H1 (cell line): ENCODE data around the gene CAPN15. TPM values are rescaled to one million over a fixed set of nuclear protein-coding genes. Genes with fewer than 3 reads are reported as not detected.

Experiments used
- CTCF ChIA-PET: fragments of 300-600 bp; sonication (Branson Sonifier 250); formaldehyde crosslinking; loops from one replicate; lab custom pipeline; 2021; ENCODE audit not compliant: partially characterized antibody; lab: Charles Lee
- POLR2A ChIA-PET: fragments of 300-600 bp; sonication (Branson Sonifier 250); formaldehyde crosslinking; loops from one replicate; lab custom pipeline; 2021; ENCODE audit warnings: inconsistent platforms; ENCODE audit not compliant: partially characterized antibody; lab: Charles Lee
- DNase-seq, 2 experiments: peaks; one replicate each; pipeline versions ENCODE4 v3.0.0 to v3.0.0-alpha.2; 2010 to 2022; ENCODE audit warnings: low spot score in 2 of 2, low read depth in 1 of 2, mixed read lengths in 1 of 2
- FAIRE-seq: peaks from 2 replicates; lab custom pipeline; 2011; peaks lifted over from hg19 to GRCh38; lab: Jason Lieb, UNC
- H2AFZ ChIP-seq: 2 replicates; pipeline ENCODE4 v1.8.1; 2012; ENCODE audit warnings: low read length, inconsistent platforms
- H2AK5ac ChIP-seq: 2 replicates; pipeline ENCODE4 v1.6.1; 2013; ENCODE audit warnings: low read depth, low read length
- H2BK120ac ChIP-seq: replicated peaks from 2 replicates; pipeline ENCODE3; 2013; ENCODE audit warnings: low read depth, low read length, inconsistent platforms
- H2BK12ac ChIP-seq: 2 replicates; pipeline ENCODE4 v1.6.1; 2013; ENCODE audit warnings: low read depth, low read length
- H2BK15ac ChIP-seq: 2 replicates; pipeline ENCODE4 v1.6.1; 2013; ENCODE audit warnings: low read length
- H2BK20ac ChIP-seq: 2 replicates; pipeline ENCODE4 v1.6.1; 2013; ENCODE audit warnings: low read length
- H2BK5ac ChIP-seq: 2 replicates; pipeline ENCODE4 v1.6.1; 2013; ENCODE audit warnings: low read depth, low read length
- H3K14ac ChIP-seq: 2 replicates; pipeline ENCODE4 v1.6.1; 2013; ENCODE audit warnings: inconsistent platforms; ENCODE audit not compliant: insufficient read length
- H3K18ac ChIP-seq: 2 replicates; pipeline ENCODE4 v1.6.1; 2013; ENCODE audit warnings: low read length; ENCODE audit errors: extremely low read depth
- H3K23ac ChIP-seq: 2 replicates; pipeline ENCODE4 v1.6.1; 2013; ENCODE audit warnings: inconsistent platforms; ENCODE audit not compliant: insufficient read length
- H3K23me2 ChIP-seq: 2 replicates; pipeline ENCODE4 v1.6.1; 2013; ENCODE audit warnings: low read depth, low read length
- H3K27ac ChIP-seq: 2 replicates; pipeline ENCODE4 v1.6.1; 2011; ENCODE audit warnings: low read depth, low read length, inconsistent platforms
- H3K27me3 ChIP-seq, 4 experiments: replicated peaks in 1 of 4; 1 replicate in 1 of 4; 2 replicates in 3 of 4; pipeline versions ENCODE4 v1.6.1 to v1.8.1; 2011 to 2013; ENCODE audit warnings: low read length in 3 of 4, mild to moderate bottlenecking in 3 of 4, inconsistent platforms in 2 of 4, mixed read lengths in 2 of 4, moderate library complexity in 1 of 4; ENCODE audit not compliant: control insufficient read depth in 3 of 4, insufficient read depth in 3 of 4; ENCODE audit errors: extremely low read depth in 1 of 4
- H3K36me3 ChIP-seq, 4 experiments: 2 replicates each; pipeline versions ENCODE4 v1.6.1 to v1.8.1; 2011 to 2013; ENCODE audit warnings: mild to moderate bottlenecking in 4 of 4, low read length in 3 of 4, moderate library complexity in 2 of 4, control low read depth in 1 of 4, inconsistent platforms in 1 of 4; ENCODE audit not compliant: insufficient read depth in 4 of 4, control insufficient read depth in 2 of 4
- H3K4ac ChIP-seq: replicated peaks from 2 replicates; pipeline ENCODE3; 2013; ENCODE audit warnings: low read length, low read depth, mixed read lengths, inconsistent platforms; ENCODE audit not compliant: insufficient read length
- H3K4me1 ChIP-seq, 4 experiments: replicated peaks in 1 of 4; 1 replicate in 1 of 4; 2 replicates in 3 of 4; pipeline versions ENCODE4 v1.6.1 to v1.8.1; 2011 to 2013; ENCODE audit warnings: low read length in 3 of 4, inconsistent platforms in 2 of 4, mixed read lengths in 1 of 4; ENCODE audit not compliant: insufficient read depth in 4 of 4, control insufficient read depth in 3 of 4
- H3K4me2 ChIP-seq, 2 experiments: 2 replicates each; pipeline versions ENCODE4 v1.6.1 to v1.8.1; 2011 to 2013; ENCODE audit warnings: low read depth in 2 of 2, low read length in 2 of 2, control low read depth in 1 of 2, inconsistent platforms in 1 of 2, mild to moderate bottlenecking in 1 of 2; ENCODE audit not compliant: insufficient read depth in 1 of 2
- H3K4me3 ChIP-seq, 4 experiments: fragments of 200-600, 300-600 bp in 1 of 4; sonication (generic), shearing (Covaris generic), sonication (Bioruptor Twin) in 1 of 4; 2 replicates each; pipeline versions ENCODE4 v1.5.1 to v1.8.1; 2011 to 2016; ENCODE audit warnings: low read length in 4 of 4, low read depth in 3 of 4, control low read depth in 2 of 4, inconsistent platforms in 2 of 4, mild to moderate bottlenecking in 2 of 4, mixed read lengths in 1 of 4, moderate library complexity in 1 of 4; ENCODE audit not compliant: insufficient read depth in 2 of 4; ENCODE audit errors: extremely low read depth in 1 of 4
- H3K56ac ChIP-seq: replicated peaks from 2 replicates; pipeline ENCODE3; 2013; ENCODE audit warnings: low read depth, mild to moderate bottlenecking, mixed read lengths, low read length, inconsistent platforms; ENCODE audit not compliant: insufficient read length
- H3K79me1 ChIP-seq: 2 replicates; pipeline ENCODE4 v1.6.1; 2013; ENCODE audit warnings: low read depth, low read length, control low read depth
- H3K79me2 ChIP-seq, 2 experiments: 2 replicates each; pipeline versions ENCODE4 v1.6.1 to v1.8.1; 2012 to 2013; ENCODE audit warnings: low read length in 2 of 2, mild to moderate bottlenecking in 2 of 2, inconsistent platforms in 1 of 2; ENCODE audit not compliant: insufficient read depth in 2 of 2, control insufficient read depth in 1 of 2
- H3K9ac ChIP-seq, 4 experiments: replicated peaks in 1 of 4; 1 replicate in 1 of 4; 2 replicates in 3 of 4; pipeline versions ENCODE4 v1.6.1 to v1.8.1; 2011 to 2013; ENCODE audit warnings: low read depth in 3 of 4, low read length in 3 of 4, control low read depth in 2 of 4, mild to moderate bottlenecking in 2 of 4, moderate library complexity in 2 of 4, inconsistent platforms in 1 of 4; ENCODE audit errors: extremely low read depth in 1 of 4
- H3K9me3 ChIP-seq, 2 experiments: 2 replicates each; pipeline versions ENCODE4 v1.6.1 to v1.8.1; 2012 to 2013; ENCODE audit warnings: mild to moderate bottlenecking in 2 of 2, moderate library complexity in 2 of 2, control low read depth in 1 of 2, inconsistent platforms in 1 of 2, low read depth in 1 of 2, low read length in 1 of 2, mixed read lengths in 1 of 2; ENCODE audit not compliant: insufficient read depth in 2 of 2
- H4K20me1 ChIP-seq, 2 experiments: replicated peaks in 1 of 2; 2 replicates each; pipeline versions ENCODE3 to v1.8.1; 2011 to 2013; ENCODE audit warnings: inconsistent platforms in 2 of 2, low read length in 2 of 2, mild to moderate bottlenecking in 1 of 2; ENCODE audit not compliant: insufficient read depth in 2 of 2, control insufficient read depth in 1 of 2
- H4K5ac ChIP-seq: 2 replicates; pipeline ENCODE4 v1.6.1; 2013; ENCODE audit warnings: low read length, low read depth, mixed read lengths, inconsistent platforms; ENCODE audit not compliant: insufficient read length
- H4K8ac ChIP-seq: 2 replicates; pipeline ENCODE4 v1.8.0; 2013; ENCODE audit warnings: mild to moderate bottlenecking, moderate library complexity, low read length, inconsistent platforms; ENCODE audit not compliant: insufficient read depth; ENCODE audit errors: extremely low read depth
- H4K91ac ChIP-seq: replicated peaks from 2 replicates; pipeline ENCODE3; 2013; ENCODE audit warnings: low read length, mixed read lengths, inconsistent platforms; ENCODE audit not compliant: insufficient read length
- CEBPB ChIP-seq: IDR thresholded peaks from 2 replicates; pipeline ENCODE4 v1.6.1; 2012; ENCODE audit warnings: low read depth, low read length
- EGR1 ChIP-seq: IDR thresholded peaks from 2 replicates; pipeline ENCODE4 v1.6.1; 2011; ENCODE audit warnings: low read depth, low read length, borderline replicate concordance
- GTF2F1 ChIP-seq: IDR thresholded peaks from 2 replicates; pipeline ENCODE4 v1.6.1; 2012; ENCODE audit warnings: low read depth, low read length, improper control_type of control experiment, borderline replicate concordance
- KDM1A ChIP-seq: fragments of 200-600, 300-600 bp; sonication (generic); IDR thresholded peaks from 2 replicates; pipeline ENCODE4 v1.7.1; 2016; ENCODE audit warnings: mild to moderate bottlenecking, low read length, borderline replicate concordance
- NANOG ChIP-seq: IDR thresholded peaks from 2 replicates; pipeline ENCODE4 v1.6.1; 2011; ENCODE audit warnings: low read length, low read depth, mild to moderate bottlenecking, inconsistent platforms; ENCODE audit not compliant: insufficient read depth, poor library complexity, severe bottlenecking
- RFX5 ChIP-seq: IDR thresholded peaks from 2 replicates; pipeline ENCODE4 v1.6.1; 2011; ENCODE audit warnings: low read depth, low read length, improper control_type of control experiment, borderline replicate concordance
- SAP30 ChIP-seq: fragments of 300-600 bp; sonication (generic); IDR thresholded peaks from 2 replicates; pipeline ENCODE4 v1.7.1; 2012; ENCODE audit warnings: low read length, moderate library complexity, mild to moderate bottlenecking, inconsistent platforms; ENCODE audit not compliant: insufficient read depth, insufficient replicate concordance
- SIN3A ChIP-seq, 2 experiments: IDR thresholded peaks in 1 of 2; conservative IDR thresholded peaks in 1 of 2; 2 replicates each; pipeline ENCODE4 v1.6.1; 2011 to 2012; ENCODE audit warnings: low read length in 2 of 2, improper control_type of control experiment in 1 of 2, low read depth in 1 of 2, mild to moderate bottlenecking in 1 of 2
- TAF7 ChIP-seq: optimal IDR thresholded peaks from 2 replicates; pipeline ENCODE3; 2011; ENCODE audit warnings: low read depth, mild to moderate bottlenecking, inconsistent platforms, low read length, moderate library complexity, borderline replicate concordance
- WGBS, 2 experiments: shearing (Covaris generic) in 1 of 2; methylation state at CpG; one replicate each; pipeline versions ENCODE4 v1.1.6 to v1.1.7; 2013 to 2015; ENCODE audit warnings: low lambda C conversion rate in 2 of 2, mixed read lengths in 2 of 2, inconsistent platforms in 1 of 2, low coverage in 1 of 2, missing lambda C conversion rate in 1 of 2; ENCODE audit not compliant: insufficient replicate concordance in 2 of 2, insufficient coverage in 1 of 2, insufficient read length in 1 of 2; ENCODE audit errors: extremely low coverage in 1 of 2, missing lambda C conversion rate in 1 of 2; 5-methylcytosine and 5-hydroxymethylcytosine counted together
- polyA plus RNA-seq, 7 experiments: library from polyadenylated mRNA; depleted of rRNA in 3 of 7; stranded (reverse) in 5 of 7; unstranded in 2 of 7; fragments of >200 nt in 5 of 7; fragments of 200-250 nt in 2 of 7; gene quantifications; 1 replicate in 5 of 7; 2 replicates in 1 of 7; 4 replicates in 1 of 7; pipeline versions ENCODE4 v1.2.1 to v1.2.3, GENCODE V29; 2011 to 2013; ENCODE audit warnings: missing spikeins in 2 of 7, mixed read lengths in 2 of 7
- total RNA-seq: library from RNA; stranded (reverse); fragmentation: NEBNext Ultra II Directional; extraction: Animal tissue kit (Norgen Biotek cat#: 25700); gene quantifications from 2 replicates; pipeline ENCODE4 v1.2.1, GENCODE V29; 2021
- TF ChIP-seq, protein P1 (sequence below): IDR thresholded peaks from 2 replicates; pipeline ENCODE4 v1.6.1; 2012; ENCODE audit warnings: inconsistent platforms
- TF ChIP-seq, protein P2 (sequence below): IDR thresholded peaks from 2 replicates; pipeline ENCODE4 v1.6.1; 2011; ENCODE audit warnings: low read depth, mild to moderate bottlenecking, low read length; ENCODE audit not compliant: insufficient read depth

Gene CAPN15
- total and polyA plus RNA-seq, 2 of the 8 experiments (the other 6 are each of a cell fraction or from before 2014, with no cell fraction given), result 38.9 to 76.9 TPM

DNA sequence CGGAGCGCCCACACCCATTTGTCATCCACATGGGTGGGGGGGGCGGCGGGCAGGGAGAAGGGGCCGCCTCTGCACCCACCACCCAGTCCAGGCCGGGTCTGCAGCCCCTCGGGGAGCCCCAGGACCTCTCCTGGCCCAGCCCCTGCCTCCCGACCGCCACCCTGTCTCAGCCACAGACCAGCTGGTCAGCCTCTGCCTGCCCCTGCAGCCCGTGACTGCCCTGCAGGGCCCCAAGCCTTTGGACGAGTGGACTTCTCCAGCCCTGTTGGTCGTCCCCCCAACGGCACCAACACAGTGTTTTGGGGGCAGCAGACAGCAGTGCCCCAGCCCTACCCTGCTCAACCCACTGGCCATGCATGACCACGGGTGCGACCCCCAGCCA, 33.9 kb downstream of the CAPN15 start:
- Histone ChIP-seq H3K4me3 (no peak overlapping the region), H4K20me1 (peaks cover 0 to 3% of the 10 kb centered on the region in 2 experiments), H3K4ac (no peak overlapping the region), H2BK20ac (no peak overlapping the region), H2BK15ac (no peak overlapping the region), H3K23ac (no peak overlapping the region), H3K9me3 (no peaks in the 10 kb centered on the region), H3K4me2 (no peak overlapping the region), H3K27ac (no peak overlapping the region), H4K8ac (no peak overlapping the region), H3K18ac (0 out of 2 replicates have a peak overlapping the region, but pooled peaks have one; percentile 2), H4K5ac (no peak overlapping the region), H3K79me2 (no peaks in the 10 kb centered on the region), H3K36me3 (no peaks in the 10 kb centered on the region; a peak in 1 of 8 replicates), H3K79me1 (no peaks in the 10 kb centered on the region; the same call in 1 of the 2 replicates), H3K23me2 (peaks cover 9% of the 10 kb centered on the region), H2AFZ (no peak overlapping the region), H2BK120ac (no peak overlapping the region), H3K14ac (no peak overlapping the region), H2BK5ac (no peak overlapping the region), H2AK5ac (peak overlapping the region; percentile 40; the same call in 1 of the 2 replicates), H3K27me3 (peaks cover 22 to 40% (median 32%) of the 10 kb centered on the region in 4 experiments; a peak in 6 of 7 replicates), H4K91ac (no peak overlapping the region), H3K4me1 (peaks cover 0 to 20% (median 8%) of the 10 kb centered on the region in 4 experiments; a peak in 4 of 7 replicates), H3K56ac (no peak overlapping the region), H2BK12ac (no peak overlapping the region), H3K9ac (no peak overlapping the region)
- 76% methylated on average over 11 of the region's 15 CpGs; no CpG with 5 or more reads in 1 of the 2 experiments for WGBS, 2 experiments
- POLR2A ChIA-PET, result interaction anchor here (0.9 kb wide), 1 partner anchor 32 kb away, joined by 3 read pairs; no protein-coding TSS in a partner anchor
- DNase-seq (no peak), FAIRE-seq (no peak)
- CTCF ChIA-PET, result interaction anchor here (0.7 to 1.4 kb wide), 5 partner anchors 22 to 169 kb away, joined by 3 to 4 read pairs (median 3); no protein-coding TSS in a partner anchor
- TF ChIP-seq SAP30, result no peak
- no peak for TF ChIP-seq EGR1
- TF ChIP-seq CEBPB, result no peak
- no peak for TF ChIP-seq TAF7
- no peak for TF ChIP-seq GTF2F1
- TF ChIP-seq, protein P1, sequence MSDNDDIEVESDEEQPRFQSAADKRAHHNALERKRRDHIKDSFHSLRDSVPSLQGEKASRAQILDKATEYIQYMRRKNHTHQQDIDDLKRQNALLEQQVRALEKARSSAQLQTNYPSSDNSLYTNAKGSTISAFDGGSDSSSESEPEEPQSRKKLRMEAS, result no peak
- TF ChIP-seq KDM1A, result no peak
- TF ChIP-seq RFX5, result no peak
- no peak for TF ChIP-seq SIN3A (conservative IDR thresholded peaks at IDR 0.05 in 1 of 2, IDR thresholded peaks at IDR 0.05 in 1 of 2; ENCODE audit: low read depth in 1 of 2, low read length in 2 of 2)
- TF ChIP-seq, protein P2, sequence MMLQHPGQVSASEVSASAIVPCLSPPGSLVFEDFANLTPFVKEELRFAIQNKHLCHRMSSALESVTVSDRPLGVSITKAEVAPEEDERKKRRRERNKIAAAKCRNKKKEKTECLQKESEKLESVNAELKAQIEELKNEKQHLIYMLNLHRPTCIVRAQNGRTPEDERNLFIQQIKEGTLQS, result no peak
- no peak for TF ChIP-seq NANOG
